CD1c-positive myeloid dendritic cell (primary cell): Measurements from ENCODE around the gene SBF2.
"Not testable (repeated sequence)": the region's sequence is repeated elsewhere in the genome, so short reads cannot be mapped to it uniquely, and the experiment has no call there.

ENCODE experiments used
- DNase-seq: peaks from one replicate; pipeline ENCODE4 v3.0.0-alpha.2; 2016; ENCODE audit errors: extremely low spot score

Gene SBF2

DNA sequence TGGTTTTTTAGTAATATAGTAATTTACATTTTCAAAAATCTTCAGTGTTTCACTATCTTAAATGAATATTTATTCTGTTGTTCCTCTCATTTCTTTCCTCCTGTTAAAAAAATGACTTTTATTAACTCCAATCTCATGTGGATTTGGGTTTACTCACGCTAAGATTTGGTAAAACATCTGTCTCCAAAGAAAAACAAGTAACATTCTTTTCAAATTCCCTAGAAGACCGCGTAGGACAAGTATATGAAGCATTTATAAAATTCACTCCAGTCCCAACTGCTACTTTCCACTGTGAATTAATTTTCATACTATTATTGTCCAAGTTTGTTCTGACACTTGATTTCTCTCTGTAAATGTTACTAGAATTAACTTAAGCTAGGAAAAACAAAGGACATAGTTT lies 26.2 kb downstream of the SBF2 start:
- no peak for DNase-seq

DNA sequence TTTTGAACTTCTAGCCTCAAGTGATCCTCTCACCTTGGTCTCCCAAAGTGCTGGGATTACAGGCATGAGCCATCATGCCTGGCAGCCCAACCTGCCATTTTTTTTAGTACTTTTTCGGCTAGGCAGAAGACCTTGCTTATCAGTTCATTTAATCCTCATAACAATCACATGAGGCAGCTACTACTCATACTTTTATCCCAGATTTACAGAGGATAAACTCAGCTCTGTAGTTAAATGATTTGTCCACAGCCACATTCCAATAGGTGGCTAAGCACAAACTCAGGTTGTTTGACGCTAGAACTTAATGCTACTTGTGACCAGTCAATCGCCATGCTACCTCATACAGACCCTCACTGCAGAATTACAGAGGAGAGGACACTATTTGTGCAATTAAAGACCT lies 28.1 kb downstream of the SBF2 start:
- DNase-seq, result no peak

DNA sequence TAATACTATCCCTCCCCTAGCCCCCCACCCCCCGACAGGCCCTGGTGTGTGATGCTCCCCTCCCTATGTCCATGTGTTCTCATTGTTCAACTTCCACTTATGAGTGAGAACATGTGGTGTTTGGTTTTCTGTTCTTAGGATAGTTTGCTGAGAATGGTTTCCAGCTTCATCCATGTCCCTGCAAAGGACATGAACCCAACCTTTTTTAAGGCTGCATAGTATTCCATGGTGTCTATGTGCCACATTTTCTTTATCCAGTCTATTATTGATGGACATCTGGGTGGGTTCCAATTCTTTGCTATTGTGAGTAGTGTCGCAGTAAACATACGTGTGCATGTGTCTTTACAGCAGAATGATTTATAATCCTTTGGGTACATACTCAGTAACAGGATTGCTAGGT lies 29.3 kb downstream of the SBF2 start:
- DNase-seq, result not testable (repeated sequence)

DNA sequence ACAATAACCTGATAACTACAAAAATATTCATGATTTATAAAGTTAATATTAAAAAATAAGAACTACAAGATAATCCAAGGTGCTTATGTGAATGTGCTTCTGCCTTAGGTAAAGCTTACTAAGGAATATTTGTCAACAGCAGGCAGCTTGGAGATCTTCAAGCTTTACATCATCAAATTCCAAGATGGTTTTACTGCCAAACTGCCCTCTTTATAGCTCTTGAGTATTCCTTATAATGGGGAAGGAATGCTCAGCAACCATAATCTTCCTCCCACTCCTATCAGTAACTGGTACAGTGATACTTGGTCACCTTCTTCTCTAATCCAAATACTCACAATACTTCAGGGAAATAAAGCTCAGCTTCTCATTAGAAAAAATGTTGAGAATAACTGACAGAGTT lies 30.1 kb downstream of the SBF2 start:
- no peak for DNase-seq

DNA sequence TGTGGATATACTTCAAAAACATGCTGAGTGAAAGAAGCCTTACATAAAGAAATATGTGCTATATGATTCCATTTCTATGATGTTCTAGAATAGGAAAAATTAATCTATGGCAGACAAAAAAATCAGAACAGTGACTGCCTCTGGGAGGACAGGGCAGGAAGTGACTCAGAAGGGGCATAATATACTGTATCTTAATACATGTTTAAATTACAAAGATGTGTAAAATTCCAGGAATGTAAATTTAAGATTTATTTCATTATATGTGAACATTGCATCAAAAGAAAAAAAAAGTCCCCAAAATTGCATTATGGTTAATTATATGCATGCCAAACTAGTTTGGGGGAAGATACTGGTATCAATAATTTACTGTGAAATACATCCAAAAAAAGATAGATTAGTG lies 32.2 kb downstream of the SBF2 start:
- DNase-seq, result no peak

DNA sequence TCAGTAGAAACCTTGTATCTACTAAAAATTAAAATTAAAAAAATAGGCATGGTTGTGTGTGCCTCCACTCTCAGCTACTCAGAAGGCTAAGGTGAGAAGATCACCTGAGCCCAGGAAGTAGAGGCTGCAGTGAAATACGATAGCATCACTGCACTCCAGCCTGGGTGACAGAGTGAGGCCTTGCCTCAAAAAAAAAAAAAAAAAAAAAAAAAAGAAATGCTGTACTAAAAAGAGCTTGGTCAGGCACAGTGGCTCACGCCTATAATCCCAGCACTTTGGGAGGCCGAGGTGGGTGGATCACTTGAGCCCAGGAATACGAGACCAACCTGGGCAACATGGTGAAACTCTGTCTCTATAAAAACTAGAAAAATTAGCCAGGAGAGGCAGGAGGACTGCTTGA lies 36.5 kb downstream of the SBF2 start:
- DNase-seq, result no peak

DNA sequence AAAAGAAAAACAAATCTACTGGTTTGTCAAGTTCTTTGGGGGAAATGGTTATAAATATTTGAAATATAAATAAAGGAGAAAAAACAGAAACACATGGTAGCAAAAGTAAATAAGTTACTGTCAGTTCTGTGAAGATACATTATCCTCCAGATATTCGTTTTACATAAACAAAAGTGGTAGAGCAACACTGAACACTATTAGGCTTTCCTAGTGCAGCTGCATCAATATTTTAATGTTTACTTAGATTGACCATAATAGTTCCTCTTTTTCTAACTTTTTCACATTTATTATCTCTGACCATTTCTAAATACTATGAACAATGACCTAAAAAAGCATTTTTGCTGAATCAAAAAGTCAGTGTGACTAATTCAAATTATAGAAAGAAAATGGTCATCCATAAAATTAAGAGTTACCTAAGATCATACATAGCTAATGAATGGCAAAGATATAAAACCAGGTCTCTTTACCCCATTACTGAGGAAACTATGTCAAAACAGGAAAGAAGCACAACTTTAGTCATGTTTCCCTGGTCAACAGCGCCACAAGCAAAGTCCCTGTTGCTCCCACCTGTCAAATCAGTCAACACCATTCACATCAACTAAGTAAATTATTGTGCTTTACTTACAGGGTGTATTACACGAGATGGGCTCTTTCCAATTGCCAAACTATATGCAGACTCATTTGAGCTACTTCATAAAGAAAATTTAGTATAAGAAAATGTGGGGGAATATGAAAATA lies 38.5 kb downstream of the SBF2 start:
- DNase-seq, result peak; percentile 7

DNA sequence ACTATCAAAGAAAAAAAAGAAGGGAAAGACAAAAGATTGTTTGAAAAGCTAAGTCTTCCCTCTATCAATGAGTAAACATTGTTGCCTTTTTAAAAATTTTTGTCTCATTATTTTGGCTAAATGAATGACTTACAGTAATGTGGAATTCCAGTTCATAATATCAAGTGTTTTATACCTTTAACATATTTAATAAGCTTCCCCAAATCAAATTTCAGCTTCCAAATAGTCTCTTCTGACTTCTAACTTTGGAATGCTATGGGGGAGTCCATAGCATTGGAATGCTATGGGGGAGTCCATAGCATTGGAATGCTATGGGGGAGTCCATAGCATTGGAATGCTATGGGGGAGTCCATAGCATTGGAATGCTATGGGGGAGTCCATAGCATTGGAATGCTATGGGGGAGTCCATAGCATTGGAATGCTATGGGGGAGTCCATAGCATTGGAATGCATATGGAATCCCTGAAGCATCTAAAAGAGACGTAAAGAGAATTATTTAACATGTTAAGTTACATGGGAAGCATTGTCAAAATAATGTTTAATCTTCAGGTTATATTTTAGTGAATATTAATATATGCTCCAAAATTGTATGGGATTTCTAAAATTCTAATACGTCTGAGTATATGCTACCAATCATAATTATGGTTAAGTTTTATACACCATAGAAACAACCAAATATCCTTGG lies 44.4 kb downstream of the SBF2 start:
- not testable (repeated sequence) for DNase-seq

DNA sequence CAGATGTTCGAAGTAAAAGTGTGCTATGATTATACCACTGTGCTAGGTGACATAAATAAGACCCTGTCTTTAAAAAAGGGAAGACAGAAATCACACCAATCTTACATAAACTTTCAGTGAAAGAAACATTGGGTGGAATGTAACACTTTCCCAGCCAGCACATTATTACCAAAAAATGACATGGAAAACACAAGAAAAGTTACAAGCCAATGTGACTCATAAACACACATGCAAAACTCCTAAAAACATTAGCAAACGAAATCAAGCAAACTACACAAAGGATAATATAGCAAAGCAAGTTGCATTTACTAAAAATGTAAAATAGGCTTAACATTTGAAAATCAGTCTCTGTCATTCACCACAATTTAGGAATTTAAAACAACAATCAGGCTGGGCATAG lies 47.0 kb downstream of the SBF2 start:
- DNase-seq, result no peak

DNA sequence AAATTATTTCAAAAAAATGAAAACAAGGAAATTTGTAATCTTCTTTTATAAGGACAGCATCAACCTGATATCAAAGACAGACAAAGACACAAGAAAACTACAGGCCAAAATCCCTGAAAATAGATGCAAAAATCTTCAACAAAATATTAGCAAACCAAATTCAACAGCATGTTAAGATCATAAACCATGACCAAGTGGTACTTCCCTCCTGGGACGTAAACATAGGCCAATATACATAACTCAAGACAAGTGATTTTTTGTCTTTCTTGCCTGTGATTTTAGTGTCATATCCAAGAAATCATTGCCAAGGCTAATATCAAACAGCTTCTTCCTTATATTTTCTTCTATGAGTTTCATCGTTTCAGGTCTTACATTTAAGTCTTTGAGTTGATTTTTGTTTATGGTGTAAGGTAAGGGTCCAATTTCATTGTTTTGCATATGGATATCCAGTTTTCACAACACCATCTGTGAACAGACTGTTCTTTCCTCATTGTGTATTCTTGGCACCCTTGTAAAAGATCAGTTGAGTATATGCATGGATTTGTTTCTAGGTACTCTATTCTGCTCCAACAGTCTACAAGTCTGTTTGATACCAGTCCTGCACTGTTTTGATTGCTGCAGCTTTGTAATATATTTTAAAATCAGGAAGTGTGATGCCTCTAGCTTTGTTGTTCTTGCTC lies 50.0 kb downstream of the SBF2 start:
- DNase-seq, result no peak

DNA sequence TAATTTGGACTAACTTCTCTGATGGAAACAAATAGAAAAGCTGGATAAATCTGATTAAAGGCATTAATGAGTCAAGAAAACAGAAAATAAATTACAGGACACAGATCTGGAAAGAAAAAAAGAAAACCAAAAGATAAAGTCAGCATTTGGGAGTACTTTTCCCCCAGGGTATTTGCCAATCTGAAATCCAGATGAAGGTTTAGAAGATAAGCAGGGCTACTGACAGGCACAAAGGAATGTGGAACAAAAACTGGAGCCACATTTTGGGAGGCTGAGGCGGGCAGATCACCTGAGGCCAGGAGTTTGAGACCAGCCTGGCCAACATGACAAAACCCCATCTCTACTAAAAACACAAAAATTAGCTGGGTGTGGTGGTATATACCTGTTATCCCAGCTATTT lies 57.2 kb downstream of the SBF2 start:
- no peak for DNase-seq

DNA sequence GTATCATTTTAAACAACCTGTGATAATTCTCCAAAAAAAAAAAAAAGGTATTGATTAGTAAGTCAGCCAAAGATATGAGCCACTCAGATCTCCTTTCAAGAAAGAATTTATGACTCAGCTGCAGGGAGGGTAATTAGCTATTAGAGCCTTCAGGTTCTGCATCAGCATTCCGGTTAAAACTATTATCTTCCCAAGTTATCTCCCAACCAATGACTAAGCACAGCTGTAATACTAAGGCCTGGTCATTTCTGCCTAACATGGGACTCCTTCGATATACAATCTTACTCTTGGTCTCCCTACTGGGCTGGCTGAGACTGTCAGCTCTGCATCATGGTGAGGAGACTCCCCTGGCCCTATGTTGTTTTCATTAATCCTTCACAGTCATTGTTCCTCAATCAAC lies 60.4 kb downstream of the SBF2 start:
- no peak for DNase-seq

DNA sequence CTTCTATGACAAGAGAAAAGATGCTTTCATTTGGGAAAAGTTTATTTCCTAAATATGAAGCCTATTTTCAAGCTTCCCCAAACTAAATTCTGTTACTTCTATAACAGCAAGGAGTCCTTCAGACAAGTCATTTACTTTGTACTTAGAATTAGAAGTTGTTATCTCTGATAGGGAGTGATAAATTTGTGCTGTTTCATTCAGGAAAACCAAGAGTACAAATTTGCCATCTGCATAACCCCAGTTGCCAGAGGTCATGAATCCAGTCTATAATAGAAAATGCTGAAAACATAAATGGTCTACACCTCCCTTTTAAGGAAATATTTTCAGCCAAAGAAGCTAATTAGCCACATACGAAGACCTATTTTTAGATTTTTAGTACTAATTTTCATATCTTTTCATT lies 61.3 kb downstream of the SBF2 start:
- DNase-seq, result no peak

DNA sequence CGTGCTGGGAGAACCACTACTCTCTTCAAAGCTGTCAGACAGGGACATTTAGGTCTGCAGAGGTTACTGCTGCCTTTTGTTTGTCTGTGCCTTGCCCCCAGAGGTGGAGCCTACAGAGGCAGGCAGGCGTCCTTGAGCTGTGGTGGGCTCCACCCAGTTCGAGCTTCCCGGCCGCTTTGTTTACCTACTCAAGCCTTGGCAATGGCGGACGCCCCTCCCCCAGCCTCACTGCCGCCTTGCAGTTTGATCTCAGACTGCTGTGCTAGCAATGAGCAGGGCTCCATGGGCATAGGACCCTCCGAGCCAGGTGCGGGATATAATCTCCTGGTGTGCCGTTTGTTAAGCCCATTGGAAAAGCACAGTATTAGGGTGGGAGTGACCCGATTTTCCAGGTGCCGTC lies 62.2 kb downstream of the SBF2 start:
- not testable (repeated sequence) for DNase-seq

DNA sequence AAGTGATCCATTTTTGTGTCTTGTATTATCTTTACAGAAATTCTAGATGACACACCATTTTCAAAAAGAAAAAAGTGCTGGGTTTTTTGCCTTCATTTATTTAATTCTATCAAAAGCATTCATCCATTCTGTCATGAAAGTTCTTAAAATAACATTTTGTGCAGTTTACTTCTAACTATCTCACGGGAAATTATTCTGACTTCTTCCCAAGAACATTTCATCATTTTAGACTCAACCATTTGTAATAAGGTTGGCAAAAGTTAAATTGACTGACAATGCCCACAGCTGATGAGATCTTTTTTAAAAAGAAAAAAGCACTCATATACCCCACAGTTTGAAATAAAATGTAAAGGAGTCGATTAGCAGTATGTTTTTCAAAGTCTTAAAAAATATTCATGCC lies 68.5 kb downstream of the SBF2 start:
- DNase-seq, result no peak

DNA sequence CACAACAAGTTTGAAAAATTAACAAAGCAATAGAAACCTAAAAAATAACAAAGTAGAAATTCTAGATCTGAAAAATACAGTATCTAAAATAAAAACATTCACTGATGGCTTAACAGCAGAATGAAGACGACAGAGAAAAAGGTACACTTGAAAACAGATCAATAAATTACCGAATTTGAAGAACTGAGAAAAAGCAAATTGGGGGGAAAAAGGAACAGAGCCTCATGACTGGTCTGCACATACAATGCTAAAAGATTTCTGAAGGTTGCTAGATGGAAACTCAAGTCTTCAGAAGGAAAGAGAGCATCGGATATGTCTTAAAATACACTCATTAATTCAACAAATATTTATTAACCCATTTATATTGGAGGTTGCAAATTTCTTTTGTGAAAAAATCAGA lies 71.6 kb downstream of the SBF2 start:
- DNase-seq, result no peak

DNA sequence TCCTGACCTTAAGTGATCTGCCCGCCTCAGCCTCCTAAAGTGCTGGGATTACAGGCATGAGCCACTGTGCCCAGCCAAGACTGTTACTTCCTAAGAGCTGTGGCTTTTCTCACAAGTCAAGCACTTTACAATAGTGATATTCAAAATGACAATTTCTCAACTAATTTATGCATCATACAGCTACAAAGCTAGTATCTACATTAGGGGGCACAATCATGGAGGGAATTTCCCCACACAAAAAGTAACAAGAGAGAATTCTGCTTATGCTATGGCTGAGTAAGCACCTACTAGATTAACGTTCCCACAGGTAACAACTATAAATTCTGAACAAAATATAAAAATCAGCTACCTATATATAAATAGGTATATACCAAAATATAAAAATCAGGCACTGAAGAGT lies 72.7 kb downstream of the SBF2 start:
- no peak for DNase-seq

DNA sequence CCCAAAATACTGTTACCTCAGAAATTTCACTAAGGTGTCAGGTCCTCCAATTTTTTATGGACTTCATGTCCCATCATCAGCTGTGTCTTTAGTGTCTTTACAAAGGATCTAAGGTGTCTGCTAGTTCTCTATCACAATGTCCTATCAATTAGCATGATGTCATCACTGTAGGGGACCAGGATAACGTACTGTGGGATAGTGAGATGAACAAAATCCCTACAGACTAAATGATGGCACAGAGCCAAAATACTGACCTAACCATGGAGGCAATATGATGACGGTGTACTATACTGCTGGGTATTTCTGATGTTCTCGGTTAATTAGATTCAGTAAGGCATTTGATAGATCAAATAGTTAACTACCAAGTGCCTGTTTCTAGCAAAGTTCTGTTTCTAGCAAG lies 82.5 kb downstream of the SBF2 start:
- no peak for DNase-seq

DNA sequence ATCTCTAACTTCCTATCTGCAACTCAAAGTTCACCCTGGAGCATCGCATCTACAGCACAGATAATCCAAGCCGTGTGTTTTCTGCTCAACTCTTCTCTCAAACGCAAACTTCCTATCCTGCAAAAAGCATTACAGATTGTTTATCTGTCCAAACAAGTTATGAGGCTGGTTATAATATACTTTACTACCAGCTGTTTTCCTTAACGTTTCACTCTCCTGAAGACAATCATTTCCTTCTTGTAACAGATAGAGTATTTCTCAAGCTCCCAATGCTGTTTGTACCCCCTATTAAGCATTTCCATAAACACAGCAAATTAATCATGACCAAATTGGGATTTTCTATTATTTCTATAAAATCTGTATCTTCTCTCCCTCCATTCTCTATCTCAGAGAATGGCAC lies 84.7 kb downstream of the SBF2 start:
- no peak for DNase-seq

DNA sequence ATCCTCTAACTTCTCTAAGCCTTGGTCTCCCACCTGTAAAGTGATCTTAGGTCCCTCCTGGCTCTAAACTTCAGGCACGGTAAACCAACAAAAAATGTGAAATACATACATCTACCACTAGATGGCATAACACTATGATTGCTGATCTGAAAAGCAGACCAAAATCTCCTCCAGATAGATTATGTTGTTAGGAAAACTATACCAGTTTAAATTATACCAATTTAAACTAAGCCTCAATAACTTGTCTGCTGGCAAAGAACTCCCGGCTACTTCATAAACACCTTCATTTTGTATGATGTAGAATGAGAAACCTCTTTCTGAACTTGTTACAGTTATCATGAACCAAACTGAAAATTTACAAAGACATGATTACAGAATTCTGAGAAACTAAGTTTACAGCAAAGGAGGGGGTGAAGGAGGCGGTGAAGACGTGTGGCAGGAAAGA lies 85.9 kb downstream of the SBF2 start:
- DNase-seq, result peak; percentile 67

DNA sequence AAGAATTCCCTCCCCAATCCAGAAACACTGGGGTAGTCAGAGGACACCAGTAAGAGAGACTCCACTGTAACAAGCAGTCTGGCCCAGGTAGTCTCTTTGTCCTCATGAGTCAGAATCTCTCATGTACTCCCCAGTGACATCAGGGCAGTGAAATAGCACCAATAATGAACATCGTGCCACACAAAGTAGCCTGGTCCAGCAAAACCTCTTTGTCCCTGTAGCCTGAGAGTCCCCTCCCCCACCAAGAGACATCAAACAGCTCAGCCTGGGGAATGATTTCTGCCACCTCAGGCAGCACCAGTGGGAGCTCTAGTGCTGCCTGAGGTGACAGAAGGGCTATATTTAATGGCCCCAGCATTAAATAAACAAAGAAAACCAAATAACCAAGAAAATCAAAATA lies 88.1 kb downstream of the SBF2 start:
- DNase-seq, result no peak

DNA sequence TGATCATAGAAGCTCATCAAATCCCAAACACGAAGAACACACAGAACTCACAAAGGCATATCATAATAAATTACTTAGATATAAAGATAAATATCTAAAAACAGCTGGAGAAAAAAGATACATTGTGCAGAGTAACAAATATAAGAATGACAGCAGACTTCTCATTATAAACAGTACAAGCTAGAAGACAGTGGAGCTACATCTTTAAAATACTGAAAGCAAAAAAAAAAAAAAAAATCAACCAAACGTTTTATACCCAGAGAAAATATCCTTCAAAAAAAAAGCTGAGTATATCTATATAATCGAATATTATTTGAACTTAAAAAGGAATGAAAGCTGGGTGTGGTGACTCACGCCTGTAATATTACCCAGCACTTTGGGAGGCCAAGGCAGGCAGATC lies 90.0 kb downstream of the SBF2 start:
- DNase-seq, result no peak

DNA sequence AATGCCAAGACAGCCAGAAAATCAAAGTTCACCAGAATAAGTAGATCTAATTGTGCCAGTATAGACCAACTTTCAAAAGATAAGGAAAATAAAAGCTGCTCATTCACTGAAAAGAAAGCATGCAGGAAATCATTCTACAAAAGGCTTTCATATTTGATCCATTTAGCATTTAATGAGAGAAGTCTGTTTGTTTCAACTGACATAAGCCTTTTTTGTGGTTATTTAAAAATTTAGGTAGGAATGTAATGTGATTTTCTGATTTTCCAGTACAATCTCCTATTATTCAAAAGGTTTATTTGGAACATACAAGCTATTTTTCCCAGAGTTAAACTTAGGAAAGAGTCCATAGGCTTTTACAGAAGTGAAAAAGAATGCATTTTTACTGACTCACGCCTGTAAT lies 92.7 kb downstream of the SBF2 start:
- no peak for DNase-seq
